K562 (cell line): ENCODE measurements around the gene GMPR. TPM values are rescaled to one million over a fixed set of nuclear protein-coding genes. Genes with fewer than 3 reads are reported as not detected.
A peak's percentile ranks its signal among the peaks of the same experiment; 100 is the strongest.

ENCODE experiments used
- CBFA2T3 ChIP-seq: fragments of 450-650 bp; IDR thresholded peaks from 2 replicates; pipeline ENCODE4 v1.6.1; 2017
- CBX5 ChIP-seq: IDR thresholded peaks from 2 replicates; pipeline ENCODE4 v1.6.1; 2014; ENCODE audit warnings: low read depth, borderline replicate concordance
- CREB3 ChIP-seq: fragments of 450-650 bp; conservative IDR thresholded peaks from 2 replicates; pipeline ENCODE4 v1.6.1; 2016; ENCODE audit warnings: missing genetic modification characterization, low read depth, mild to moderate bottlenecking, missing compliant biosample characterization, moderate library complexity
- DMBX1 ChIP-seq: fragments of 250-450 bp; sonication (Bioruptor Pico); IDR thresholded peaks from 2 replicates; pipeline ENCODE4 v1.8.0; 2022; ENCODE audit warnings: inconsistent platforms, mild to moderate bottlenecking, moderate library complexity, borderline replicate concordance
- ELF1 ChIP-seq: fragments of 200-800 bp; sonication (Bioruptor generic); IDR thresholded peaks from 2 replicates; pipeline ENCODE4 v1.6.1; 2016; ENCODE audit warnings: missing genetic modification characterization, missing compliant biosample characterization
- EP300 ChIP-seq: IDR thresholded peaks from 2 replicates; pipeline ENCODE4 v1.6.1; 2012; ENCODE audit warnings: low read length, improper control_type of control experiment
- ETV1 ChIP-seq: fragments of 450-650 bp; conservative IDR thresholded peaks from 2 replicates; pipeline ENCODE4 v1.6.1; 2016; ENCODE audit warnings: missing genetic modification characterization, control low read depth, low read depth, missing compliant biosample characterization
- FOSL1 ChIP-seq: fragments of 200-800 bp; sonication (Bioruptor generic); conservative IDR thresholded peaks from 2 replicates; pipeline ENCODE4 v1.6.1; 2016; ENCODE audit warnings: missing genetic modification characterization, missing compliant biosample characterization
- HDAC2 ChIP-seq: fragments of 450-650 bp; IDR thresholded peaks from 2 replicates; pipeline ENCODE4 v1.6.1; 2016; ENCODE audit warnings: mild to moderate bottlenecking
- JUNB ChIP-seq: fragments of 450-650 bp; formaldehyde crosslinking; conservative IDR thresholded peaks from 2 replicates; pipeline ENCODE4 v1.4.0; 2020; ENCODE audit warnings: mild to moderate bottlenecking
- MED1 ChIP-seq: sonication (generic); formaldehyde crosslinking; IDR thresholded peaks from 2 replicates; pipeline ENCODE4 v1.8.1; 2023; ENCODE audit warnings: missing genetic modification reagents, borderline replicate concordance
- MEF2D ChIP-seq: conservative IDR thresholded peaks from 2 replicates; pipeline ENCODE4 v1.6.1; 2016; ENCODE audit warnings: low read depth, missing genetic modification characterization, missing compliant biosample characterization
- RAD21 ChIP-seq, 2 experiments: fragments of 250-450 bp in 1 of 2; fragments of 450-650 bp in 1 of 2; sonication (Bioruptor Pico) in 1 of 2; formaldehyde crosslinking in 1 of 2; IDR thresholded peaks in 1 of 2; conservative IDR thresholded peaks in 1 of 2; 2 replicates each; pipeline versions ENCODE4 v1.4.0 to v1.8.0; 2020 to 2022; ENCODE audit warnings: mild to moderate bottlenecking in 2 of 2, moderate library complexity in 1 of 2
- RCOR1 ChIP-seq, 2 experiments: IDR thresholded peaks; 2 replicates each; pipeline ENCODE4 v1.6.1; 2012; ENCODE audit warnings: low read depth in 2 of 2, low read length in 2 of 2, borderline replicate concordance in 1 of 2, improper control_type of control experiment in 1 of 2
- SOX6 ChIP-seq: fragments of 450-650 bp; IDR thresholded peaks from 2 replicates; pipeline ENCODE4 v1.6.1; 2014; ENCODE audit warnings: mild to moderate bottlenecking
- SP1 ChIP-seq: sonication (generic); formaldehyde crosslinking; IDR thresholded peaks from 2 replicates; pipeline ENCODE4 v1.8.1; 2022; ENCODE audit warnings: mild to moderate bottlenecking, missing genetic modification reagents
- USF1 ChIP-seq: sonication (generic); formaldehyde crosslinking; IDR thresholded peaks from 2 replicates; pipeline ENCODE4 v1.9.0; 2022; ENCODE audit warnings: mild to moderate bottlenecking, missing genetic modification reagents
- ZNF280A ChIP-seq: fragments of 450-650 bp; IDR thresholded peaks from 2 replicates; pipeline ENCODE4 v1.6.1; 2018; ENCODE audit warnings: mild to moderate bottlenecking, low read depth; ENCODE audit not compliant: partially characterized antibody
- ZNF695 ChIP-seq: fragments of 450-650 bp; formaldehyde crosslinking; IDR thresholded peaks from 2 replicates; pipeline ENCODE4 v1.4.0; 2020; ENCODE audit warnings: mild to moderate bottlenecking, moderate library complexity
- polyA plus RNA-seq, 8 experiments: library from polyadenylated mRNA; depleted of rRNA in 4 of 8; stranded (reverse) in 5 of 8; unstranded in 3 of 8; fragments of >200 nt; fragmentation: Nextera tagmentation in 2 of 8; fragmentation: Illumina TruSeq in 1 of 8; extraction: Ambion mirVana in 2 of 8; extraction: Trizol in 1 of 8; gene quantifications; 2 replicates each; pipeline versions ENCODE4 v1.2.1 to v1.2.3, GENCODE V29; 2011 to 2014; ENCODE audit warnings: inconsistent platforms in 1 of 8, missing spikeins in 1 of 8
- total RNA-seq, 7 experiments: library from RNA; depleted of rRNA in 6 of 7; stranded (reverse); fragments of >200 nt in 6 of 7; fragmentation: Illumina TruSeq in 2 of 7; extraction: Trizol in 2 of 7; gene quantifications; 2 replicates each; pipeline versions ENCODE4 v1.2.1 to v1.2.3, GENCODE V29; 2011 to 2021; ENCODE audit warnings: low replicate concordance in 1 of 7
- TF ChIP-seq, protein P1 (sequence below): sonication (generic); formaldehyde crosslinking; IDR thresholded peaks from 2 replicates; pipeline ENCODE4 v1.8.0; 2022; ENCODE audit warnings: mild to moderate bottlenecking, missing genetic modification reagents, borderline replicate concordance

Gene GMPR
- total and polyA plus RNA-seq, 9 of the 15 experiments (the other 6 are each of a cell fraction or from before 2014, with no cell fraction given): 34.6 to 83.7 (median 49.8) TPM

DNA sequence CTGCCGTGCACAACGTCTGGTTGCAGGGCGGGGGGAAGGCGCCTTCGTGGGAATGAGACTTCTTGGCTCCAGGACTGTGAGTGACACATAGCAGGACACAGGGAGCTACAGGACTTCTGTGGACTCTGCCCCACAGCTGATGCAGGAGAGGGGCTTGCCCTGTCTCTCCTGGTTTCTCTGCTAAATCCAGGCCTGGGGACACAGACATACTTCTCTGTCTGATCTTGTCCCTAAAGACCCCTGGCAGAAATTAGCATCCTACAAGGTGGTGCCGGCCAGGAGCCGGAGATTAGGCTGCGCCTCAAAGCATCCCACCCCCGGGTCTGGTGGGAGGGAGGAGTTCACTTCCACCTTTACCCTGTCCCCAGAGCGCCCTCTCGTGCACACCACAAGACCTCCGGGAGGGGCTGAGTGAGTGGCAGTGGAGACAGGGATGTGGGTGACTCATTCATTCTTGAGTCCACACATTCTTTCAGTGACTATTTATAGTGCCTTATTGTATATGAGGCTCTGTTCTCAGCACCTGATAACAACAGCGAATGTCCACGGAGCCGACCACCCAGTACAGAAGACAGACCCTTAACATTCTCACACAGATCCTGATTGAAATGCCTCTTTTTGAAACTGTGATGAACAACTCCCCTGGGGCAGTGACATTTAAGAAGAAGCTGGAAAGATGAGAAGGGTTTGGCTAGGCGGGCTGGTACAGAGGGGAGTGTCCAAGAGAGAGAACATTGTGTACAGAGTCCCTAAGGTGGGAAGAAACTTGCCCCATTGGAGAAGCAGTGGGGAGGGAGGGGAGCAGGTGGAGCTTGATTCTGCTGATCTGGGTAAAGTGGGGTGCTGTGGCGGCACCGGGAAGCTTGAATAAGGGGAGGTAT, 39.0 kb downstream of the GMPR start (continued):
- TF ChIP-seq FOSL1 (tag) (peak; percentile 96), MED1 (CRISPR knock-in tag) (no peak), RAD21 (CRISPR knock-in tag; conservative IDR thresholded peaks at IDR 0.05 in 1 of 2, IDR thresholded peaks at IDR 0.05 in 1 of 2) (peak; percentile 87 to 97), HDAC2 (peak; percentile 60; the same call in 1 of the 2 replicates), SP1 (CRISPR knock-in tag) (peak; percentile 48; the same call in 1 of the 2 replicates), MEF2D (peak; percentile 94), CREB3 (tag) (no peak), RCOR1 (IDR thresholded peaks at IDR 0.05; ENCODE audit: borderline replicate concordance in 1 of 2, low read depth in 2 of 2, low read length in 2 of 2) (peak; percentile 28 to 84; a peak in 3 of 4 replicates), ZNF695 (CRISPR knock-in tag) (no peak), DMBX1 (0 out of 2 replicates have a peak, but pooled peaks have one; percentile 22), CBX5 (no peak), ELF1 (tag) (no peak), EP300 (peak; percentile 64), CBFA2T3 (peak; percentile 39; the same call in 1 of the 2 replicates), SOX6 (peak; percentile 86), ZNF280A (no peak), USF1 (CRISPR knock-in tag) (no peak), JUNB (CRISPR knock-in tag) (peak; percentile 68), ETV1 (tag) (peak; percentile 56; the same call in 1 of the 2 replicates)
- TF ChIP-seq, protein P1, sequence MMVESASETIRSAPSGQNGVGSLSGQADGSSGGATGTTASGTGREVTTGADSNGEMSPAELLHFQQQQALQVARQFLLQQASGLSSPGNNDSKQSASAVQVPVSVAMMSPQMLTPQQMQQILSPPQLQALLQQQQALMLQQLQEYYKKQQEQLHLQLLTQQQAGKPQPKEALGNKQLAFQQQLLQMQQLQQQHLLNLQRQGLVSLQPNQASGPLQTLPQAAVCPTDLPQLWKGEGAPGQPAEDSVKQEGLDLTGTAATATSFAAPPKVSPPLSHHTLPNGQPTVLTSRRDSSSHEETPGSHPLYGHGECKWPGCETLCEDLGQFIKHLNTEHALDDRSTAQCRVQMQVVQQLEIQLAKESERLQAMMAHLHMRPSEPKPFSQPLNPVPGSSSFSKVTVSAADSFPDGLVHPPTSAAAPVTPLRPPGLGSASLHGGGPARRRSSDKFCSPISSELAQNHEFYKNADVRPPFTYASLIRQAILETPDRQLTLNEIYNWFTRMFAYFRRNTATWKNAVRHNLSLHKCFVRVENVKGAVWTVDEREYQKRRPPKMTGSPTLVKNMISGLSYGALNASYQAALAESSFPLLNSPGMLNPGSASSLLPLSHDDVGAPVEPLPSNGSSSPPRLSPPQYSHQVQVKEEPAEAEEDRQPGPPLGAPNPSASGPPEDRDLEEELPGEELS (CRISPR knock-in tag): no peak
